GM18502 (cell line): Measurements from ENCODE around the gene OLFML2B.

Experiments
- ATAC-seq: cut with Tn5 transposase; IDR thresholded peaks from one replicate; pipeline ENCODE4 v1.9.1; 2021; ENCODE audit warnings: mild to moderate bottlenecking; ENCODE audit not compliant: unreplicated experiment, poor library complexity

Gene OLFML2B

GRCh38 chr1:162009501-162010174 lies 14.0 kb downstream of the OLFML2B start:
- no peak for ATAC-seq

- no peak for ATAC-seq
These were observed 14.9 kb downstream of the OLFML2B start for GRCh38 chr1:162008799-162009198.

GRCh38 chr1:162007466-162007865 lies 16.2 kb downstream of the OLFML2B start:
- ATAC-seq = no peak

GRCh38 chr1:162006081-162006480 lies 17.6 kb downstream of the OLFML2B start:
- no peak for ATAC-seq

- no peak for ATAC-seq
These were observed 19.2 kb downstream of the OLFML2B start for GRCh38 chr1:162004441-162004950.

- ATAC-seq = no peak
These were observed 19.8 kb downstream of the OLFML2B start for GRCh38 chr1:162003830-162004215.

- ATAC-seq = no peak
These were observed 20.4 kb downstream of the OLFML2B start for GRCh38 chr1:162003061-162003829.

- ATAC-seq = no peak
These were observed 23.6 kb downstream of the OLFML2B start for GRCh38 chr1:162000053-162000420.

GRCh38 chr1:161999301-162000052 lies 24.2 kb downstream of the OLFML2B start:
- no peak for ATAC-seq

GRCh38 chr1:161998811-161999210 lies 24.9 kb downstream of the OLFML2B start:
- no peak for ATAC-seq

- no peak for ATAC-seq
These were observed 26.5 kb downstream of the OLFML2B start for GRCh38 chr1:161997152-161997551.

GRCh38 chr1:161994175-161994668 lies 29.4 kb downstream of the OLFML2B start:
- no peak for ATAC-seq

GRCh38 chr1:161993576-161993975 lies 30.1 kb downstream of the OLFML2B start:
- no peak for ATAC-seq

GRCh38 chr1:161989786-161990185 lies 33.9 kb downstream of the OLFML2B start:
- ATAC-seq = no peak

- no peak for ATAC-seq
These were observed 34.6 kb downstream of the OLFML2B start for GRCh38 chr1:161989108-161989507.

- ATAC-seq = no peak
These were observed 35.3 kb downstream of the OLFML2B start for GRCh38 chr1:161988413-161988812.

- no peak for ATAC-seq
These were observed 35.8 kb downstream of the OLFML2B start for GRCh38 chr1:161987872-161988271.

GRCh38 chr1:161987303-161987702 lies 36.4 kb downstream of the OLFML2B start:
- no peak for ATAC-seq

GRCh38 chr1:161986328-161986727 lies 37.3 kb downstream of the OLFML2B start:
- ATAC-seq = no peak

- ATAC-seq = no peak
These were observed 38.3 kb downstream of the OLFML2B start for GRCh38 chr1:161985301-161985822.

- ATAC-seq = no peak
These were observed 39.9 kb downstream of the OLFML2B start for GRCh38 chr1:161983725-161984124.
